Stomach (tissue), 9 donors: ENCODE data around the gene RABIF. TPM values are rescaled to one million over a fixed set of nuclear protein-coding genes. Genes with fewer than 3 reads are reported as not detected.
"Not testable (repeated sequence)": the region's sequence is repeated elsewhere in the genome, so short reads cannot be mapped to it uniquely, and the experiment has no call there.

ENCODE experiments used
- DNase-seq, 2 donors: peaks; one replicate each; pipeline versions ENCODE4 v3.0.0 to v3.0.0-alpha.2; 2013 to 2019
- H3K27ac ChIP-seq, 5 donors: fragments of 200-600 bp in 4 of 5; sonication (generic) in 4 of 5; one replicate each; pipeline ENCODE4 v1.5.1; 2013 to 2019; ENCODE audit warnings: mild to moderate bottlenecking in 1 of 5, moderate library complexity in 1 of 5
- H3K27me3 ChIP-seq, 3 donors: fragments of 200-600 bp; sonication (generic); one replicate each; pipeline ENCODE4 v1.5.1; 2017 to 2019; ENCODE audit warnings: mixed run types in 1 of 3
- H3K36me3 ChIP-seq, 4 donors: fragments of 200-600 bp; sonication (generic); 1 replicate in 3 of 4; 2 replicates in 1 of 4; pipeline ENCODE4 v1.5.1; 2016 to 2019
- H3K4me1 ChIP-seq, 4 donors: fragments of 200-600 bp; sonication (generic); one replicate each; pipeline ENCODE4 v1.5.1; 2016 to 2019
- H3K4me3 ChIP-seq, 4 donors: fragments of 200-600 bp; sonication (generic) in 3 of 4; one replicate each; pipeline ENCODE4 v1.5.1; 2016 to 2019; ENCODE audit warnings: mild to moderate bottlenecking in 1 of 4
- H3K9me3 ChIP-seq, 4 donors: fragments of 200-600 bp; sonication (generic); one replicate each; pipeline ENCODE4 v1.5.1; 2016 to 2019
- EP300 ChIP-seq: sonication (generic); formaldehyde crosslinking; IDR thresholded peaks from one replicate; pipeline ENCODE4 v1.6.1; 2017; ENCODE audit warnings: antibody characterized with exemption
- POLR2A ChIP-seq, 4 donors: fragments of 450-650 bp; IDR thresholded peaks; one replicate each; pipeline ENCODE4 v1.6.1; 2016; ENCODE audit warnings: antibody characterized with exemption in 4 of 4, control low read depth in 2 of 4, mild to moderate bottlenecking in 1 of 4, moderate library complexity in 1 of 4
- POLR2AphosphoS5 ChIP-seq, 3 donors: sonication (generic); formaldehyde crosslinking; IDR thresholded peaks; one replicate each; pipeline ENCODE4 v1.6.1; 2016; ENCODE audit warnings: antibody characterized with exemption in 3 of 3
- WGBS, 5 donors: extraction: QIAGEN DNeasy Blood & Tissue Kit in 3 of 5; methylation state at CpG; one replicate each; pipeline versions ENCODE4 v1.1.5 to v1.1.7; 2013 to 2018; 5-methylcytosine and 5-hydroxymethylcytosine counted together
- intact Hi-C: fragments of 100-400 bp; cut with DNase I; formaldehyde crosslinking; loops from one replicate; pipeline ENCODE4 v1.15.1; 2023; ENCODE audit warnings: low total_unique reads
- polyA plus RNA-seq, 3 donors: library from polyadenylated mRNA; stranded (reverse); fragments of 200-250 nt; gene quantifications; one replicate each; pipeline ENCODE4 v1.2.3, GENCODE V29; 2013
- total RNA-seq, 5 donors: library from RNA; depleted of rRNA; stranded (reverse); fragments of >200 nt; gene quantifications; one replicate each; pipeline versions ENCODE4 v1.1.0 to v1.2.3, GENCODE V29; 2014 to 2016
- TF ChIP-seq, protein P1 (sequence below), 7 experiments: fragments of 450-650 bp in 4 of 7; fragments of 200-600 bp in 3 of 7; sonication (generic) in 3 of 7; IDR thresholded peaks; one replicate each; pipeline ENCODE4 v1.5.1; 2016 to 2019; ENCODE audit warnings: antibody characterized with exemption in 7 of 7, control low read depth in 2 of 7, mild to moderate bottlenecking in 1 of 7
- donor health status: healthy with polysubstance abuse.
- donor health status: Bipolar disorder and iron deficiency.
- donor health status: healthy.

RABIF gene
- total and polyA plus RNA-seq, 8 donors, result 0.45 to 9.1 (median 5.0) TPM; not detected in 2

DNA sequence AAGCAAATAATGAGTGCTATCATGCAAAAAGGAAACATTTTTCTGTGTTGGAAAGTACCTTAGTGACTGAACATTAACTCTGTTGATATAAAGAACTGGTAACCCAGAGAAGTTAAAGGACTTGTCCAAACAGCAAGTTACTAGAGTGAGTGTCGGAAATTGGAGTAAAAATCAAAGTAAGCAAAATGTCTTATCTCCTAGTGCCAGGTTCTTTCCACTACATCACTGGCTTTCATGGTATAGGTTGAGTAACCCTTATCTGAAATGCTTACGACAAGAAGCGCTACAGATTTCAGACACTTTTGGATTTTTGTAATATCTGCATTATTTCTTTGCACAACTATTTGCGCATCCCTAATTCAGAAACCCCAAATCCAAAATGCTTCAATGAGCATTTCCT is 16.4 kb upstream of the RABIF start:
- H3K36me3 ChIP-seq, result peaks cover 25 to 99% (median 91%) of the 10 kb centered on the region in 4 donors
- no peaks in the 10 kb centered on the region for H3K27me3 ChIP-seq
- H3K4me1 ChIP-seq, result no peaks in the 10 kb centered on the region
- H3K27ac ChIP-seq, result no peak overlapping the region
- H3K9me3 ChIP-seq, result no peaks in the 10 kb centered on the region
- no peak for DNase-seq
- WGBS, 5 donors, result 49 to 87% (median 59%) methylated on average over 4 of the region's 4 CpGs
- intact Hi-C loops, result no loop called here
- no peak overlapping the region for H3K4me3 ChIP-seq
- TF ChIP-seq POLR2AphosphoS5 (IDR thresholded peaks at IDR 0.05), result no peak
- TF ChIP-seq, protein P1, sequence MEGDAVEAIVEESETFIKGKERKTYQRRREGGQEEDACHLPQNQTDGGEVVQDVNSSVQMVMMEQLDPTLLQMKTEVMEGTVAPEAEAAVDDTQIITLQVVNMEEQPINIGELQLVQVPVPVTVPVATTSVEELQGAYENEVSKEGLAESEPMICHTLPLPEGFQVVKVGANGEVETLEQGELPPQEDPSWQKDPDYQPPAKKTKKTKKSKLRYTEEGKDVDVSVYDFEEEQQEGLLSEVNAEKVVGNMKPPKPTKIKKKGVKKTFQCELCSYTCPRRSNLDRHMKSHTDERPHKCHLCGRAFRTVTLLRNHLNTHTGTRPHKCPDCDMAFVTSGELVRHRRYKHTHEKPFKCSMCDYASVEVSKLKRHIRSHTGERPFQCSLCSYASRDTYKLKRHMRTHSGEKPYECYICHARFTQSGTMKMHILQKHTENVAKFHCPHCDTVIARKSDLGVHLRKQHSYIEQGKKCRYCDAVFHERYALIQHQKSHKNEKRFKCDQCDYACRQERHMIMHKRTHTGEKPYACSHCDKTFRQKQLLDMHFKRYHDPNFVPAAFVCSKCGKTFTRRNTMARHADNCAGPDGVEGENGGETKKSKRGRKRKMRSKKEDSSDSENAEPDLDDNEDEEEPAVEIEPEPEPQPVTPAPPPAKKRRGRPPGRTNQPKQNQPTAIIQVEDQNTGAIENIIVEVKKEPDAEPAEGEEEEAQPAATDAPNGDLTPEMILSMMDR (IDR thresholded peaks at IDR 0.05), result no peak
- no peak for TF ChIP-seq POLR2A (IDR thresholded peaks at IDR 0.05)
- TF ChIP-seq EP300, result no peak

DNA sequence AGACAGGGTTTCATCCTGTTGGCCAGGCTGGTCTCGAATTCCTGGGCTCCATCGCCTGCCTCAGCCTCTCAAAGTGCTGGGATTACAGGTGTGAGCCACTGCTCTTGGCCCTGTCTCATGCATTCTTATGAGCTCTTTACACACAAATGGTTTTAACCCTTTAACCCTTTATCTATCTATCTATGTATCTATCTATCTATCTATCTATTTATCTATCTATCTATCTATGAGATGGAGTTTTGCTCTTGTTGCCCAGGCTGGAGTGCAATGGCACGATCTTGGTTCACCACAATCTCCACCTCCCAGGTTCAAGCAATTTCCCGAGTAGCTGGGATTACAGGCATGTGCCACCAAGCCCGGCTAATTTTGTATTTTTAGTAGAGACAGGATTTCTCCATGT is 14.9 kb upstream of the RABIF start:
- H3K27me3 ChIP-seq, DNase-seq, intact Hi-C loops, H3K9me3 ChIP-seq, H3K27ac ChIP-seq, H3K4me3 ChIP-seq, H3K4me1 ChIP-seq: not testable (repeated sequence)
- 93 to 98% (median 95%) methylated on average over 5 of the region's 5 CpGs for WGBS, 5 donors
- peaks cover 19 to 95% (median 91%) of the 10 kb centered on the region in 4 donors for H3K36me3 ChIP-seq

DNA sequence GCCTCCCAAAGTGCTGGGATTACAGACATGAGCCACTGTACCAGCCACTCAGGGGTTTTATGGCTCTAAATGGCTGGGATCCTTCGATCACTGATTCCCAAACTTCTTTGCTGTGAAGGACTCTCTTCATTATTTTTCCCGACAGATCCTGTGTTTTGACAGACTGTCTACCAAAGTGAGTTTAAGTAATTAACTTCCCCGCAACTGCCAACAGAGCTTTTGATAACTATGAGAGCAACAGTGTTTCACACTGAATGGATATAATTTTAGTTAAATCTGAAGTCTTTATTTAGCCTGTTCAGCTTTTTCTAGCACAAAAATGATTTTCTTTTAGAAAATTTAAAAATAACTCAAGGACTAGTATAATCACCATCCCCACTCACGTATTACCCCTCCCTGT is 12.6 kb upstream of the RABIF start:
- H3K27ac ChIP-seq, result no peak overlapping the region
- intact Hi-C loops, result no loop called here
- no peaks in the 10 kb centered on the region for H3K27me3 ChIP-seq
- H3K9me3 ChIP-seq, result no peaks in the 10 kb centered on the region
- peaks cover 13 to 93% (median 89%) of the 10 kb centered on the region in 4 donors for H3K36me3 ChIP-seq
- WGBS, 5 donors, result 92 to 96% (median 95%) methylated on average over 4 of the region's 4 CpGs
- no peaks in the 10 kb centered on the region for H3K4me1 ChIP-seq
- TF ChIP-seq EP300 (no peak), POLR2A (IDR thresholded peaks at IDR 0.05) (no peak), POLR2AphosphoS5 (IDR thresholded peaks at IDR 0.05) (no peak)
- TF ChIP-seq, protein P1 (IDR thresholded peaks at IDR 0.05), result no peak
- DNase-seq, result no peak
- no peak overlapping the region for H3K4me3 ChIP-seq

DNA sequence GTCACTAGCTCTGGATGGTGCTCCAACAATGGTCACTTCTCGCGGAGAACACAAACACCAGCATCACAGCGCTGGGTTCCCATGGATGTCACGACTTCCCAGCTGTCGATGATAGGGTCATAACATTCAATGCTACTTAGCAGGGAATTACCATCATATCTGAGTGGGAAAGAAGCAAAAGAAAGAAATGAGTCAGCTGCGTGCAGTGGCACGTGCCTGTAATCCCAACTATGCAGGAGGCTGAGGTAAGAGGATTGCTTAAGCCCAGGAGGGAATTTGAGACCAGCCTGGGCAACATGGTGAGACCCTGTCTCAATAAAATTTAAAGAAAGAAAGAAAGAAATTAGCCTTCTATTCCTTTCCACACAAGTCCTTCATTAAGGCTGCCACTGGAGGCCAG is 3.6 kb upstream of the RABIF start:
- Histone ChIP-seq H3K36me3 (peaks cover 25 to 73% (median 70%) of the 10 kb centered on the region in 4 donors), H3K4me3 (no peak overlapping the region), H3K27ac (no peak overlapping the region), H3K4me1 (peaks cover 0 to 16% (median 12%) of the 10 kb centered on the region in 4 donors), H3K27me3 (no peaks in the 10 kb centered on the region), H3K9me3 (no peaks in the 10 kb centered on the region)
- intact Hi-C loops, result no loop called here
- 94 to 99% (median 95%) methylated on average over 7 of the region's 7 CpGs for WGBS, 5 donors
- no peak for DNase-seq
- TF ChIP-seq EP300, result no peak
- TF ChIP-seq POLR2A (IDR thresholded peaks at IDR 0.05), result no peak
- no peak for TF ChIP-seq POLR2AphosphoS5 (IDR thresholded peaks at IDR 0.05)
- TF ChIP-seq, protein P1 (IDR thresholded peaks at IDR 0.05), result no peak

DNA sequence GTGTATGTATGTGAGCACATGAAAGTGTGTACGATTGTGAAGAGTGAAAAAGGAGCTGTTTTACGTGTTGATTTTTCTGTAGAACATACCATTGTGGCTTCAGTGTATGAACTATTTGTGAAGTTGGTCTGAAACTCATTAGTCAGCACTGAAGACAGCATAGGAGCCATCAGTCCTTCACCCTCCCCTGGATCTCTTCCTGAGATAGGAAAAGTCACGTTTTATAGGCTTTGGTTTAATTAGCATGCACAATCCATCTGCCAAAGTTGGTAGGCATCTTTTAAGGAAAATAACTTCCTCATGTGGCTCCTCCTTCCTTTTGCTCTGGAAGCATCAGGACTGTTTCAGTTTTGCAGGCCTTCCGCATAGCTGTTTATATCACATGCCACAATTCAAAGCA is 1.4 kb upstream of the RABIF start:
- H3K27ac ChIP-seq, result no peak overlapping the region
- TF ChIP-seq POLR2A (IDR thresholded peaks at IDR 0.05) (no peak), EP300 (no peak), POLR2AphosphoS5 (IDR thresholded peaks at IDR 0.05) (no peak)
- TF ChIP-seq, protein P1 (IDR thresholded peaks at IDR 0.05), result no peak
- WGBS, 5 donors, result 72 to 81% (median 77%) methylated on average over 4 of the region's 4 CpGs
- intact Hi-C loops, result no loop called here
- no peak for DNase-seq
- peaks cover 0 to 21% (median 15%) of the 10 kb centered on the region in 4 donors for H3K4me1 ChIP-seq
- H3K36me3 ChIP-seq, result peaks cover 19 to 53% (median 51%) of the 10 kb centered on the region in 4 donors
- H3K9me3 ChIP-seq, result no peaks in the 10 kb centered on the region
- H3K27me3 ChIP-seq, result no peaks in the 10 kb centered on the region
- no peak overlapping the region for H3K4me3 ChIP-seq
